Psoas muscle (tissue), 8 donors: Measurements from ENCODE around the gene IGLON5. TPM values are rescaled to one million over a fixed set of nuclear protein-coding genes. Genes with fewer than 3 reads are reported as not detected.
A peak's percentile ranks its signal among the peaks of the same experiment; 100 is the strongest.

ENCODE experiments used
- ATAC-seq, 4 donors: fragments of 200-7000 bp; cut with Tn5 transposase; one replicate each; pipeline ENCODE4 v1.9.1; 2020; ENCODE audit warnings: moderate library complexity in 3 of 4, mild to moderate bottlenecking in 2 of 4
- DNase-seq, 2 donors: peaks; one replicate each; pipeline ENCODE4 v3.0.0-alpha.2; 2020
- H3K27ac ChIP-seq: fragments of 200-600 bp; one replicate; pipeline ENCODE4 v1.8.0; 2022
- H3K27me3 ChIP-seq, 3 donors: fragments of 200-600 bp in 1 of 3; one replicate each; pipeline versions ENCODE4 v1.6.1 to v1.8.0; 2013 to 2022; ENCODE audit warnings: low read length in 2 of 3, mild to moderate bottlenecking in 2 of 3, moderate library complexity in 1 of 3; ENCODE audit not compliant: insufficient read depth in 3 of 3
- H3K36me3 ChIP-seq, 2 donors: fragments of 200-600 bp in 1 of 2; one replicate each; pipeline versions ENCODE4 v1.6.1 to v1.8.0; 2013 to 2022; ENCODE audit warnings: low read depth in 1 of 2, mild to moderate bottlenecking in 1 of 2, moderate library complexity in 1 of 2; ENCODE audit not compliant: insufficient read depth in 1 of 2
- H3K4me1 ChIP-seq: fragments of 200-600 bp; one replicate; pipeline ENCODE4 v1.8.0; 2022
- H3K4me3 ChIP-seq: fragments of 200-600 bp; one replicate; pipeline ENCODE4 v1.8.0; 2022; ENCODE audit warnings: mild to moderate bottlenecking
- H3K9me3 ChIP-seq: fragments of 200-600 bp; one replicate; pipeline ENCODE4 v1.8.0; 2022
- CTCF ChIP-seq: fragments of 200-600 bp; IDR thresholded peaks from one replicate; pipeline ENCODE4 v1.8.0; 2022; ENCODE audit warnings: antibody characterized with exemption
- WGBS, 3 donors: extraction: QIAGEN DNeasy Blood & Tissue Kit; methylation state at CpG; one replicate each; pipeline versions ENCODE4 v1.1.6 to v1.1.7; 2013; 5-methylcytosine and 5-hydroxymethylcytosine counted together
- intact Hi-C, 2 donors: fragments of 100-400 bp; cut with DNase I; formaldehyde crosslinking; loops; one replicate each; pipeline versions ENCODE4 v1.11.0 to v1.14.2; 2022
- polyA plus RNA-seq, 3 donors: library from polyadenylated mRNA; stranded (reverse); fragments of 200-250 nt; gene quantifications; one replicate each; pipeline ENCODE4 v1.2.3, GENCODE V29; 2013
- total RNA-seq, 4 donors: library from RNA; stranded (reverse); fragmentation: NEBNext Ultra II Directional in 2 of 4; extraction: Animal tissue kit (Norgen Biotek cat#: 25700) in 2 of 4; gene quantifications; one replicate each; pipeline versions ENCODE4 v1.2.1 to v1.2.4, GENCODE V29; 2021 to 2023
- donor health status: healthy with polysubstance abuse.
- donor health status: DM: no; HTN: no; CAD: no; lungs with moderate emphysema.
- donor health status: Bipolar disorder and iron deficiency.
- donor health status: healthy.
- donor health status: DM: yes; HTN: yes; CAD: no.
- donor health status: DM: no; HTN: no; CAD: no.
- donor health status: DM: no; HTN: no; CAD: no.
- donor health status: DM: yes; HTN: yes; CAD: no.

Gene IGLON5
- total and polyA plus RNA-seq, 7 donors = 0.03 to 0.10 TPM; not detected in 5

- Histone ChIP-seq H3K36me3 (peaks cover 0 to 23% of the 10 kb centered on the region in 2 donors), H3K9me3 (no peaks in the 10 kb centered on the region), H3K27ac (no peak within 1 kb of the TSS), H3K27me3 (no peaks in the 10 kb centered on the region), H3K4me3 (no peak within 1 kb of the TSS), H3K4me1 (no peaks in the 10 kb centered on the region)
- ATAC-seq (no peak), DNase-seq (peak in 1 of 2 donors; percentile 39)
- WGBS, 3 donors = 30 to 40% (median 33%) methylated on average over 3 of the region's 3 CpGs
- TF ChIP-seq CTCF = no peak
- intact Hi-C loops = no loop called here
Measured at GRCh38 chr19:51341976-51342580, 30.6 kb downstream of the IGLON5 start, which contains the start of gene VSIG10L. Gene VSIG10L (minus strand): TSS chr19:51342139. CDS start chr19:51342124, 15 bp downstream.

GRCh38 chr19:51342631-51343569 lies 31.5 kb downstream of the IGLON5 start:
- no peaks in the 10 kb centered on the region for H3K27me3 ChIP-seq
- no peak overlapping the region for H3K27ac ChIP-seq
- no peaks in the 10 kb centered on the region for H3K4me1 ChIP-seq
- no peaks in the 10 kb centered on the region for H3K9me3 ChIP-seq
- peaks cover 0 to 31% of the 10 kb centered on the region in 2 donors for H3K36me3 ChIP-seq
- DNase-seq (peak in 1 of 2 donors; percentile 40), ATAC-seq (no peak)
- intact Hi-C loops = no loop called here
- no peak for TF ChIP-seq CTCF
- no peak overlapping the region for H3K4me3 ChIP-seq
- WGBS, 3 donors = 42 to 49% (median 49%) methylated on average over 9 of the region's 9 CpGs

- no peak overlapping the region for H3K4me3 ChIP-seq
- no peaks in the 10 kb centered on the region for H3K9me3 ChIP-seq
- DNase-seq = peak in 1 of 2 donors; percentile 9
- no peak overlapping the region for H3K27ac ChIP-seq
- H3K4me1 ChIP-seq = no peaks in the 10 kb centered on the region
- TF ChIP-seq CTCF = no peak
- 97 to 98% (median 97%) methylated on average over 9 of the region's 9 CpGs for WGBS, 3 donors
- H3K36me3 ChIP-seq = peaks cover 0 to 52% of the 10 kb centered on the region in 2 donors
- intact Hi-C loops = no loop called here
- H3K27me3 ChIP-seq = no peaks in the 10 kb centered on the region
- no peak for ATAC-seq
Measured at GRCh38 chr19:51345076-51345620, 33.7 kb downstream of the IGLON5 start.

GRCh38 chr19:51346742-51347141 lies 35.3 kb downstream of the IGLON5 start:
- TF ChIP-seq CTCF = no peak
- Histone ChIP-seq H3K27me3 (no peaks in the 10 kb centered on the region), H3K9me3 (no peaks in the 10 kb centered on the region), H3K4me3 (no peak overlapping the region), H3K27ac (no peak overlapping the region), H3K36me3 (peaks cover 0 to 68% of the 10 kb centered on the region in 2 donors), H3K4me1 (no peaks in the 10 kb centered on the region)
- DNase-seq (no peak), ATAC-seq (no peak)
- intact Hi-C loops = no loop called here
- 86 to 92% (median 88%) methylated on average over 17 of the region's 17 CpGs for WGBS, 3 donors
